Gastroesophageal sphincter (tissue), 3 donors: ENCODE data around the gene TUFM.
"Not testable (repeated sequence)": the region's sequence is repeated elsewhere in the genome, so short reads cannot be mapped to it uniquely, and the experiment has no call there.

Experiments
- CTCF ChIP-seq, 4 experiments: fragments of 200-600 bp in 2 of 4; fragments of 450-650 bp in 2 of 4; sonication (generic) in 1 of 4; IDR thresholded peaks; one replicate each; pipeline ENCODE4 v1.5.1; 2017 to 2019; ENCODE audit warnings: antibody characterized with exemption in 4 of 4, mild to moderate bottlenecking in 2 of 4, moderate library complexity in 2 of 4
- EP300 ChIP-seq: sonication (generic); formaldehyde crosslinking; IDR thresholded peaks from one replicate; pipeline ENCODE4 v1.6.1; 2017; ENCODE audit warnings: antibody characterized with exemption, mild to moderate bottlenecking
- POLR2A ChIP-seq, 2 donors: fragments of 450-650 bp; IDR thresholded peaks; one replicate each; pipeline ENCODE4 v1.6.1; 2017; ENCODE audit warnings: antibody characterized with exemption in 2 of 2, mild to moderate bottlenecking in 2 of 2, moderate library complexity in 1 of 2

GRCh38 chr16:28807445-28808120 lies 38.6 kb downstream of the TUFM start:
- not testable (repeated sequence) for TF ChIP-seq CTCF (IDR thresholded peaks at IDR 0.05); POLR2A (IDR thresholded peaks at IDR 0.05); EP300
